ENCODE measurements around the gene PCSK5.

PCSK5 gene

DNA sequence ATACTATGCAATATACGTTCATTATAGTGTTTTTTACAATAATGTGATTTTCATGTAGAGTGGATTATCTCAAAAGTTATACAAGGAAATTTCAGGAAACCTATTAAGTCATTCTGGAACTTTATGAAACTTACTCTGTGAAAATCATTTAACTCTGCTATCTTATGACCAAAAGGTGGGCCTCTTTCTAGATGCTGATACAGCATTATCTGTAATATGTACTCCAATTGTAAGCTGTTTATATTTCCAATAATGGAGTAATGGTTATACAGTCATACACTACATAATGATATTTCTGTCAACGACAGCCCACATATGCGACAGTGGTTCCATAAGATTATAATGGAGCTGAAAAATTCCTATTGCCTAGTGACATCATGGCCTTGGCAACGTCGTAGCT, 18.8 kb upstream of the PCSK5 start:
- H3K4me3 ChIP-seq (ENCODE audit: low read length), result no peak overlapping the region
- no peak for TF ChIP-seq ZNF274 (IDR thresholded peaks at IDR 0.05; ENCODE audit: low read depth, low read length)

DNA sequence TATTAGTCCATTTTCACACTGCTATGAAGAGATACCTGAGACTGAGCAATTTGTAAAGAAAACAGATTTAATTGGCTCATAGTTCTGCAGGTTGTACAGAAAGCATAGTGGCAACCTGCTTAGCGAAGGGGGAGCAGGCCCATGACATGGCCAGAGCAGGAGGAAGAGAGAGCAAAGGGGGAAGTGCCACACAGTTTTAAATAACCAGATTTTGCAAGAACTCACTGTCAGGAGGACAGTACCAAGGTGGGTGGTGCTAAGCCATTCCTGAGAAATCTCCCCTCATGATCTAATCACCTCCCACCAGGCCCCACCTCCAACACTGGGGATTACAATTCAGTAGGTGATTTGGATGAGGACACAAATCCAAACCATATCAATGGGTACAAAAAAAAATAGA, 16.8 kb upstream of the PCSK5 start:
- TF ChIP-seq ZNF274 (IDR thresholded peaks at IDR 0.05; ENCODE audit: low read depth, low read length), result no peak
- no peak overlapping the region for H3K4me3 ChIP-seq (ENCODE audit: low read length)

DNA sequence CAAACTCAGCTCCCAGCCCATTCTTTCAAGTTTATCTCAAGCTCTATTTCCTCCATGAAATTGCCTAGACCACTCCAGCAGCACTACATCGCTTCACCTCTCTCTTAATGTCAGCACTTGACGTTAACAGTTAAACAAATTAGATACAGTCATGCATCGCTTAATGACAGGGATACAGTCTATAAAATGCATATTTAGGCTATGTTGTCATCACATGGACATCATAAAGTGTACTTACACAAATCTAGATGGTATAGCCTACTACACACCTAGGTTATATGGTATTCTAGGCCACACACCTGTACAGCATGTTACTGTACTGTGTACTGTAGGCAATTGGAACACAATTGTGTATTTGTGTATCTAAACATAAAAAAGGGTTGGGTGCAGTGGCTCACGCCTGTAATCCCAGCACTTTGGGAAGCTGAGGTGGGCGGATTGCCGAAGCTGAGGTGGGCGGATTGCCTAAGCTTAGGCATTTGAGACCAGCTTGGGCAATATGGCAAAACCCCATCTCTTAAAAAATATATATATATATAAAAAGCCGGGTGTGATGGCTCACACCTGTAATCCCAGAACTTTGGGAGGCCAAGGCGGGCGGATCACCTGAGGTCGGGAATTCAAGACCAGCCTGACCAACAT, 13.4 kb upstream of the PCSK5 start:
- H3K4me3 ChIP-seq (ENCODE audit: low read length), result no peak overlapping the region
- no peak for TF ChIP-seq ZNF274 (IDR thresholded peaks at IDR 0.05; ENCODE audit: low read depth, low read length)

DNA sequence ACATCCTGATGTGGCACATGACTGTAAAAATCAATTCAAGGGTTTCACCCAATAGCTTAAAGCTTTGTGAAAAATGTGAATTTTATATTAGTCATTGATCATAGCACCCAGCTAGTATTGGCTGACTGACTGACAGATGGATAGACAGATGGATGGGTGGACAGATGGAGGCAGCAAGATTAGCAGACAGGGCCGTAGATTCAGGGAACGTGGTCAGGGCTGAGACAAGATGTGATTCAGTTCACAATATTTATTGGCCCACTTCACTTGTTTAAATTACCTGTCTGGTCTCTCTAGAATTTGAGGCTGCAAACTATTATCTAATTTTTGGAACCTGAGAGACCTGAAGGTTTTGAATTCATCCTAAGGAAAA, 12.0 kb upstream of the PCSK5 start:
- no peak overlapping the region for H3K4me3 ChIP-seq (ENCODE audit: low read length)

DNA sequence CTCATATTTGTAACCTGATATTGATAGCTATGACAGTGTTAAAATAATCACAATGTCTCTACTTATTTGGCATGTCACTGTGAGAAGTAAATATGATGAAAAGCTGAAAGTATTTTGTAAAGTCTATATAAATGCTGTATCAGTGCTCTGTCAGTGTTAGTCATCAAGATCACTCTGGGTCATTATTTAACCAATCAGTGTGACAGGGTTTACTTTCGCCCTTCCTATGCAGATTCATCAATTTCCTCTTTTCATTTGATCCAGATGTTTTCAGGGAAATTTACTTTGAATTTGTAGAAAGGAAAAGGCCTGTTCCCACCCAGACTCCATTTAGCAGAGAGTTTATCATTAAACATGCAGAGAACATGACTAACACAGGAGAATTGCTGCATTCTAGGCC, 9.9 kb upstream of the PCSK5 start:
- no peak for TF ChIP-seq ZNF274 (IDR thresholded peaks at IDR 0.05; ENCODE audit: low read depth, low read length)
- H3K4me3 ChIP-seq (ENCODE audit: low read length), result no peak overlapping the region

More for the DNA sequence above, 12.0 kb upstream of the PCSK5 start:
- TF ChIP-seq ZNF274 (IDR thresholded peaks at IDR 0.05; ENCODE audit: low read depth, low read length), result no peak

DNA sequence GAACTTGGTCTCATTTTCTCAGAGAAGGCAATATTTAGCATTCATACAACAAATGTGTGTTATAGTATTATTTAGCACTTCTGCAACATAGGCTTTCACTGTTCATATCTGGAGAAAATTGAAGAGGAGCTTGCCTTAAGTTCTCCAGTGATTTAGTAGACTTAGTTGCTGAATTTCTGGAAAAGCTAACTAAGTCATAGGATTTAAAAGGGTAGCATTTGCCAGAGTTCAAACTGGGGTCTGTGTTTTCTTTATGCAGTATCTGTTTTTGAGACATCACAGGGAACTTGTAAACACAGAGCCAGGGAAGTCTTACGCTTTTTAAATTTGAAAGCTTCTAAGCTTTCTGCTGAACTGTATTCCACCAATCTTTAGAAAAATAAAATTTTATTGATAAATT, 8.7 kb upstream of the PCSK5 start:
- no peak for TF ChIP-seq ZNF274 (IDR thresholded peaks at IDR 0.05; ENCODE audit: low read depth, low read length)
- H3K4me3 ChIP-seq (ENCODE audit: low read length), result no peak overlapping the region

DNA sequence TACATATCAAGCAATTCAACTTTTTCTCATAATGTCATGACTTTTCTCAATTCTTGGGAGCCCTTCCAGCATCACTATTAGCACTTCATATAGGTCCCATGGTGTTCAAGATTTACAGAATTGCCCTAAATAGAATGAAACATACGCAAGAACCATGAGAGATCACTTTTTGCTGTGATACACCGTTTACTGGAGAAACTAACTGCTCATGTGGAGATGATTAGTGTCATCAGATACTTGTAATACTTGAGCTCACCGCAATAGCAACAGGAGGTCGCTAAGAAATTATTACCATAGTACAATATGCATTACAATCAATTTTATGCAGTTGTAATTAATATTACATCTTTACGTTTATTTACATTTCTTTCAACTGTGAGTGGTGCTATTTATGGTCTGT, 4.8 kb upstream of the PCSK5 start:
- TF ChIP-seq ZNF274 (IDR thresholded peaks at IDR 0.05; ENCODE audit: low read depth, low read length), result no peak

DNA sequence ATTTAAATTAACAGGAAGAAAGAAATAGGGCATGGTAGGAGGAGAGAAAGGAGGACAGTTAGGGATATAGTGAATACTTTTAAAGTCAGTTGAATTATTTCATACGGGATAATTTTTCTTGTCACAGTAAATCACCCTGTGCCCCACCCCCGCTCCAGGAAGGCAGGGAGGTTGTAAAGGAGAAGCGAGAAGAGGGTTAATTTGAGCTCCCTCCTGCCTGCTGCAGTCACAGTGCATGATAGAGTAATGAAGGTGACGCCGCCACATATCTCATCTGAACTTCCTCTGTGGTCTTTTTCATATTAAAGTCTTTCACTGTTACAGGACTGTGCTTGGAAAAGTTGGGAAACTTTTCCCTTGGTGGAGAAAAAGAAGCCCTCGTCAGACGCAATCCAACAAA, 896 bp upstream of the PCSK5 start:
- TF ChIP-seq ZNF274 (IDR thresholded peaks at IDR 0.05; ENCODE audit: low read depth, low read length), result no peak
- peak overlapping the region; percentile 56 for H3K4me3 ChIP-seq (ENCODE audit: low read length)

More for the DNA sequence above, 4.8 kb upstream of the PCSK5 start:
- no peak overlapping the region for H3K4me3 ChIP-seq (ENCODE audit: low read length)

DNA sequence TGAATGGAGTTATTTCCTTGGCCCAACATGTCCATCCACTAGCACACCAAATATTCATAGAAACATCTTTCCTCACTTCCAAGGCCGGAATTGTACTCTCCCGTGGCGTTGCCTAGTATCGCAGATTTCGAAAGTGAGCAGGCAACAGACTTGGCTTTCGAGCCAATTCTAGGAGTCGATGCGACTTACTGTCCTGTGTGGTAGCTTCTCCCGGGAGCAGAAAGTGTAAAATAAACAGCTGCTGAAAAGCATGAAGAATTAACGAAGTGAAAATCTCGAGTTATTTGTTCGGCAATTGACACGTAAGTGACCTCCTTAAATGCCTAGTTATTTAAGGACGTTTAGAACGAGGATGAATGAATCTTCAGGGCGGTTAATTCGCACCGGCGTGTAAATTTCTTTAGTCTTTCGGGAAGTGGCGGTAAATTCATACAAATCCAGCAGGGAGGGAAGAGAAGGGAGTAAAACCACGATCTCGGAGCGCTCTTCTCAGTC, 449 bp upstream of the PCSK5 start:
- peak overlapping the region; percentile 56 for H3K4me3 ChIP-seq (ENCODE audit: low read length)
- TF ChIP-seq ZNF274 (IDR thresholded peaks at IDR 0.05; ENCODE audit: low read depth, low read length), result no peak

DNA sequence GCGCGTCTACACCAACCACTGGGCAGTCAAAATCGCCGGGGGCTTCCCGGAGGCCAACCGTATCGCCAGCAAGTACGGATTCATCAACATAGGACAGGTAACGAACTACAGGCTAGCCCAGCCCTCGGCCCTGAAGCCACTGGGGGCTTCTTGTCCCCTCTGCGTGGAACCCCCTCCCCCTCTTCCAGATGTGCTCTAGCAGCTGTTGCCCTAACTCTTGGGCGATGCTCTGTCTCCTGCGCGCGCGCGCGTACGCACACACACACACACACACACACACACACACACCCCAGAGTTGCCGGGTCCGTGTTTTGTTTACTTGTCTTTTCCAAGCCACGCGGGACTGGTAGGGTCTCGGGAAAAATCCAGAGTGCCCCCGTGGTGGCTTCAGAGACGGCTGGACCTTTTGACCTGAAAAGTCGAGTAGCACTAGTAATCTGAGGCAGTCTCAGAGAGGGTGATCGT, 836 bp downstream of the PCSK5 start:
- peak overlapping the region; percentile 56; the same call in 1 of the 2 replicates for H3K4me3 ChIP-seq (ENCODE audit: low read length)
- no peak for TF ChIP-seq ZNF274 (IDR thresholded peaks at IDR 0.05; ENCODE audit: low read depth, low read length)

DNA sequence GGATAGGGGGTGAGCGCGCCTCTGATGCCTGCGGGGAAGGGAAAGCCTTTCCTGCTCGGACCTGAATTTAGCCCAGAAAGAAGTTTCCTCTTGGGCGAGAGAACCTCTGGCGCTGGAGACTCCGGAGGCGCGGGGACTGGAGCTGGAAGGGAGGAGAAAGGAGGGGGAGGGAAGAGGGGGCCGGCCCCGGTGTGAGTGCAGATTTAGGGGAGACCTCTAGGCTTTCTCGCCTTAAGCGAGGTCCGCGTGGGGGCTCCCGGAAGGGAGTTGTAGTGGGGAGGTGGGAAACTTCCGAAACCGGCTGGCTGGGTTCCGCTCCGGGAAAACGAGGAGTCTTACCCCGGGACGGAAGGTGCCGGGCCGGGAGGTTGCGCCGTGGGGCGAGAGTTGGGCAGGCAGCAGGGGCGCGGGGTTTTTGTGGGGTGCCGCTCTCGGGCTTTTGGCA, 1.3 kb downstream of the PCSK5 start:
- no peak overlapping the region for H3K4me3 ChIP-seq (ENCODE audit: low read length)
- TF ChIP-seq ZNF274 (IDR thresholded peaks at IDR 0.05; ENCODE audit: low read depth, low read length), result no peak

DNA sequence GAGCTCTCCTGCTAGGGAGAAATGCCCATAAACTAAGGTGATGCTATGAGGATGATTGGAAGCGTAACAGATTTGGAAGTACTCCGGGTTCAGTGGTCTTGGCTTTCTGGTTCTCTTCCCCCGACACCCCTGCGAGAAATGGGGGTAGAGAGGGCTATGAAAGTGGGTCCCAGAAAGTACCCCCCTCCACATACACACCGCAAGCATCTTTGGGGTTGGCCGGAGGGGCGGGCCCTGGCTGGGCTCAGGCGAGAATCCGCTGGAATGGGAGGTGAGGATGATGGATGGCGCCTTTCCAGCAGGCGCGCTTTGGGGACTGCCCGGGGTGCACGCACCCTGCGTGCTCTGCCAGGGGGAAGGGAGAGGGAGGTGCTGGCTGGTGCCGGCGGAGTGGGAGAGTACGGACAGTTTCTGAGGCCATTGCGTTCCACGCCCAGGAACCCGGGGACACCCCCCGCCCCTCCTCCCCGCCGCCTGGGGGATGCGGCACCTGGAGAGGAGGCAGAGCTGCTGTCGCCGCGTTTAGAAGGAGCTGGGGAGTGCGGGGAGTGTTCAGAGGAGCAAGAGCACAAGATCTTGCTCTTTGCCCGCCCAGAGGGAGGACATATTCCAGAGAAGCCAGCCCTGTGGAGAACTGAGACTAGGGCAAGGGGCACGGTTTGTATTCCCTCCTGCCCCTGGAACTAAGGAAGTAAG, 1.9 kb downstream of the PCSK5 start:
- H3K4me3 ChIP-seq (ENCODE audit: low read length), result no peak overlapping the region
- no peak for TF ChIP-seq ZNF274 (IDR thresholded peaks at IDR 0.05; ENCODE audit: low read depth, low read length)

DNA sequence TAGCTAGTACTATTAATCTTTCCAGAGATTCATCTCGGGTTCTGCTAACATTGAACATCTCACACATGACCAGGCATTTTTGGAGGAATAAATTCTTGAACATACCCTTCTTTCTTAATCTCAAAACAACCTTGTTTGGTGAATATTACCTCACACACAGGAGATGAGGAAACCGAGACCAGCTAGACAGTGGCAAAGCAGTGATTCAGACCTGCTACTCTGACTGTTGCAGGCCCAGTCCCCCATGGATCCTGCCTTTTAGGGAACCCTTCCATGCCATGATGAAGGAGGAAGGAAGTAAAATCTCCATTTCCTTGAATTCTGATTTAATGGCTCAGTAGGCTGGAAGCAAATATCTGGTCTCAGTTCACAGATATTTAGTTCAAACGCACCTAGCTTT, 2.6 kb downstream of the PCSK5 start:
- no peak overlapping the region for H3K4me3 ChIP-seq (ENCODE audit: low read length)

DNA sequence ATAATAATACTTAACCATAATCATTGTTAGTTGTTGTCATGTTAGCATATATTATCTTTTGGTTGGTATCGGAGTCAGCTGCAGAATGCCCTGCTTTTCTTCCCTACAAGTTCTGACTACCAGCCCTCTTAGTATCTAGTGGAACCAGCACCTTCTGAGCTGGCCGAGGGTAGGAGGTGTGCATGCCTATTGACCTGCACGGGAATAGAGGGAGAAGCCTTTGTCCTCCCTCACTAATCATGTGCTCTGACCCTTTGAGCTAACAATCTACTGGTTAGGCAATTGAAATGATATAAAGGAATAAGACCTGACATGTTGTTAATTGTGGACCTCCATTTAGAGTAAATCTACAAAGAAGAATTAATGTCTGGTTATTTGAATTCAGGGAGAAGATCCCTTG, 4.1 kb downstream of the PCSK5 start:
- H3K4me3 ChIP-seq (ENCODE audit: low read length), result no peak overlapping the region
- no peak for TF ChIP-seq ZNF274 (IDR thresholded peaks at IDR 0.05; ENCODE audit: low read depth, low read length)

More for the DNA sequence above, 2.6 kb downstream of the PCSK5 start:
- no peak for TF ChIP-seq ZNF274 (IDR thresholded peaks at IDR 0.05; ENCODE audit: low read depth, low read length)

DNA sequence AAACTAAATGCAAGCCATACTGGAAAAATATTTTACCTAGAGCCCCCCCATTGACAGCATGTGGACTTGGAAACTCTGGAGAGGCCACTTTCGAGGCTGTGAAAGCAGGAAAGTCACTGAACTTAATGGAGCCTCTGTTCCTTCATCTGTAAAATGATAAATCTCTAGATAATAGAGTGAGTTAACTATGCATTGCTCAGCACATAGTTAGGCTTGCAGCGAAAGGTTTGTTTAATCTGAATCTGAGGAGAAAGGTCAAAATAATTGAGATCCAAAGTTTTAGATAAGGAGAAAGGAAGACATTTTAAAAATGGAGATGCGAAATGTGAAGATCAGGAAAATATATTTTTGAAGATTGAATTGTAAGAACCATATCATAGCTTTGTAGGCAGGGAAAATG, 4.6 kb downstream of the PCSK5 start:
- no peak for TF ChIP-seq ZNF274 (IDR thresholded peaks at IDR 0.05; ENCODE audit: low read depth, low read length)
- H3K4me3 ChIP-seq (ENCODE audit: low read length), result no peak overlapping the region
